H1 (cell line): ENCODE results near the gene RSKR. TPM values are rescaled to one million over a fixed set of nuclear protein-coding genes. Genes with fewer than 3 reads are reported as not detected.
"Not testable (repeated sequence)": the region's sequence is repeated elsewhere in the genome, so short reads cannot be mapped to it uniquely, and the experiment has no call there.

ENCODE experiments used
- CTCF ChIA-PET: fragments of 300-600 bp; sonication (Branson Sonifier 250); formaldehyde crosslinking; loops from one replicate; lab custom pipeline; 2021; ENCODE audit not compliant: partially characterized antibody; lab: Charles Lee
- POLR2A ChIA-PET: fragments of 300-600 bp; sonication (Branson Sonifier 250); formaldehyde crosslinking; loops from one replicate; lab custom pipeline; 2021; ENCODE audit warnings: inconsistent platforms; ENCODE audit not compliant: partially characterized antibody; lab: Charles Lee
- DNase-seq, 2 experiments: peaks; one replicate each; pipeline versions ENCODE4 v3.0.0 to v3.0.0-alpha.2; 2010 to 2022; ENCODE audit warnings: low spot score in 2 of 2, low read depth in 1 of 2, mixed read lengths in 1 of 2
- FAIRE-seq: peaks from 2 replicates; lab custom pipeline; 2011; peaks lifted over from hg19 to GRCh38; lab: Jason Lieb, UNC
- H2AFZ ChIP-seq: 2 replicates; pipeline ENCODE4 v1.8.1; 2012; ENCODE audit warnings: low read length, inconsistent platforms
- H2AK5ac ChIP-seq: 2 replicates; pipeline ENCODE4 v1.6.1; 2013; ENCODE audit warnings: low read depth, low read length
- H2BK120ac ChIP-seq: replicated peaks from 2 replicates; pipeline ENCODE3; 2013; ENCODE audit warnings: low read depth, low read length, inconsistent platforms
- H2BK12ac ChIP-seq: 2 replicates; pipeline ENCODE4 v1.6.1; 2013; ENCODE audit warnings: low read depth, low read length
- H2BK15ac ChIP-seq: 2 replicates; pipeline ENCODE4 v1.6.1; 2013; ENCODE audit warnings: low read length
- H2BK20ac ChIP-seq: 2 replicates; pipeline ENCODE4 v1.6.1; 2013; ENCODE audit warnings: low read length
- H2BK5ac ChIP-seq: 2 replicates; pipeline ENCODE4 v1.6.1; 2013; ENCODE audit warnings: low read depth, low read length
- H3K14ac ChIP-seq: 2 replicates; pipeline ENCODE4 v1.6.1; 2013; ENCODE audit warnings: inconsistent platforms; ENCODE audit not compliant: insufficient read length
- H3K18ac ChIP-seq: 2 replicates; pipeline ENCODE4 v1.6.1; 2013; ENCODE audit warnings: low read length; ENCODE audit errors: extremely low read depth
- H3K23ac ChIP-seq: 2 replicates; pipeline ENCODE4 v1.6.1; 2013; ENCODE audit warnings: inconsistent platforms; ENCODE audit not compliant: insufficient read length
- H3K23me2 ChIP-seq: 2 replicates; pipeline ENCODE4 v1.6.1; 2013; ENCODE audit warnings: low read depth, low read length
- H3K27ac ChIP-seq: 2 replicates; pipeline ENCODE4 v1.6.1; 2011; ENCODE audit warnings: low read depth, low read length, inconsistent platforms
- H3K27me3 ChIP-seq, 4 experiments: replicated peaks in 1 of 4; 1 replicate in 1 of 4; 2 replicates in 3 of 4; pipeline versions ENCODE4 v1.6.1 to v1.8.1; 2011 to 2013; ENCODE audit warnings: low read length in 3 of 4, mild to moderate bottlenecking in 3 of 4, inconsistent platforms in 2 of 4, mixed read lengths in 2 of 4, moderate library complexity in 1 of 4; ENCODE audit not compliant: control insufficient read depth in 3 of 4, insufficient read depth in 3 of 4; ENCODE audit errors: extremely low read depth in 1 of 4
- H3K36me3 ChIP-seq, 4 experiments: 2 replicates each; pipeline versions ENCODE4 v1.6.1 to v1.8.1; 2011 to 2013; ENCODE audit warnings: mild to moderate bottlenecking in 4 of 4, low read length in 3 of 4, moderate library complexity in 2 of 4, control low read depth in 1 of 4, inconsistent platforms in 1 of 4; ENCODE audit not compliant: insufficient read depth in 4 of 4, control insufficient read depth in 2 of 4
- H3K4ac ChIP-seq: replicated peaks from 2 replicates; pipeline ENCODE3; 2013; ENCODE audit warnings: low read length, low read depth, mixed read lengths, inconsistent platforms; ENCODE audit not compliant: insufficient read length
- H3K4me1 ChIP-seq, 4 experiments: replicated peaks in 1 of 4; 1 replicate in 1 of 4; 2 replicates in 3 of 4; pipeline versions ENCODE4 v1.6.1 to v1.8.1; 2011 to 2013; ENCODE audit warnings: low read length in 3 of 4, inconsistent platforms in 2 of 4, mixed read lengths in 1 of 4; ENCODE audit not compliant: insufficient read depth in 4 of 4, control insufficient read depth in 3 of 4
- H3K4me2 ChIP-seq, 2 experiments: 2 replicates each; pipeline versions ENCODE4 v1.6.1 to v1.8.1; 2011 to 2013; ENCODE audit warnings: low read depth in 2 of 2, low read length in 2 of 2, control low read depth in 1 of 2, inconsistent platforms in 1 of 2, mild to moderate bottlenecking in 1 of 2; ENCODE audit not compliant: insufficient read depth in 1 of 2
- H3K4me3 ChIP-seq, 4 experiments: fragments of 200-600, 300-600 bp in 1 of 4; sonication (generic), shearing (Covaris generic), sonication (Bioruptor Twin) in 1 of 4; 2 replicates each; pipeline versions ENCODE4 v1.5.1 to v1.8.1; 2011 to 2016; ENCODE audit warnings: low read length in 4 of 4, low read depth in 3 of 4, control low read depth in 2 of 4, inconsistent platforms in 2 of 4, mild to moderate bottlenecking in 2 of 4, mixed read lengths in 1 of 4, moderate library complexity in 1 of 4; ENCODE audit not compliant: insufficient read depth in 2 of 4; ENCODE audit errors: extremely low read depth in 1 of 4
- H3K56ac ChIP-seq: replicated peaks from 2 replicates; pipeline ENCODE3; 2013; ENCODE audit warnings: low read depth, mild to moderate bottlenecking, mixed read lengths, low read length, inconsistent platforms; ENCODE audit not compliant: insufficient read length
- H3K79me1 ChIP-seq: 2 replicates; pipeline ENCODE4 v1.6.1; 2013; ENCODE audit warnings: low read depth, low read length, control low read depth
- H3K79me2 ChIP-seq, 2 experiments: 2 replicates each; pipeline versions ENCODE4 v1.6.1 to v1.8.1; 2012 to 2013; ENCODE audit warnings: low read length in 2 of 2, mild to moderate bottlenecking in 2 of 2, inconsistent platforms in 1 of 2; ENCODE audit not compliant: insufficient read depth in 2 of 2, control insufficient read depth in 1 of 2
- H3K9ac ChIP-seq, 4 experiments: replicated peaks in 1 of 4; 1 replicate in 1 of 4; 2 replicates in 3 of 4; pipeline versions ENCODE4 v1.6.1 to v1.8.1; 2011 to 2013; ENCODE audit warnings: low read depth in 3 of 4, low read length in 3 of 4, control low read depth in 2 of 4, mild to moderate bottlenecking in 2 of 4, moderate library complexity in 2 of 4, inconsistent platforms in 1 of 4; ENCODE audit errors: extremely low read depth in 1 of 4
- H3K9me3 ChIP-seq, 2 experiments: 2 replicates each; pipeline versions ENCODE4 v1.6.1 to v1.8.1; 2012 to 2013; ENCODE audit warnings: mild to moderate bottlenecking in 2 of 2, moderate library complexity in 2 of 2, control low read depth in 1 of 2, inconsistent platforms in 1 of 2, low read depth in 1 of 2, low read length in 1 of 2, mixed read lengths in 1 of 2; ENCODE audit not compliant: insufficient read depth in 2 of 2
- H4K20me1 ChIP-seq, 2 experiments: replicated peaks in 1 of 2; 2 replicates each; pipeline versions ENCODE3 to v1.8.1; 2011 to 2013; ENCODE audit warnings: inconsistent platforms in 2 of 2, low read length in 2 of 2, mild to moderate bottlenecking in 1 of 2; ENCODE audit not compliant: insufficient read depth in 2 of 2, control insufficient read depth in 1 of 2
- H4K5ac ChIP-seq: 2 replicates; pipeline ENCODE4 v1.6.1; 2013; ENCODE audit warnings: low read length, low read depth, mixed read lengths, inconsistent platforms; ENCODE audit not compliant: insufficient read length
- H4K8ac ChIP-seq: 2 replicates; pipeline ENCODE4 v1.8.0; 2013; ENCODE audit warnings: mild to moderate bottlenecking, moderate library complexity, low read length, inconsistent platforms; ENCODE audit not compliant: insufficient read depth; ENCODE audit errors: extremely low read depth
- H4K91ac ChIP-seq: replicated peaks from 2 replicates; pipeline ENCODE3; 2013; ENCODE audit warnings: low read length, mixed read lengths, inconsistent platforms; ENCODE audit not compliant: insufficient read length
- WGBS, 2 experiments: shearing (Covaris generic) in 1 of 2; methylation state at CpG; one replicate each; pipeline versions ENCODE4 v1.1.6 to v1.1.7; 2013 to 2015; ENCODE audit warnings: low lambda C conversion rate in 2 of 2, mixed read lengths in 2 of 2, inconsistent platforms in 1 of 2, low coverage in 1 of 2, missing lambda C conversion rate in 1 of 2; ENCODE audit not compliant: insufficient replicate concordance in 2 of 2, insufficient coverage in 1 of 2, insufficient read length in 1 of 2; ENCODE audit errors: extremely low coverage in 1 of 2, missing lambda C conversion rate in 1 of 2; 5-methylcytosine and 5-hydroxymethylcytosine counted together
- polyA plus RNA-seq, 7 experiments: library from polyadenylated mRNA; depleted of rRNA in 3 of 7; stranded (reverse) in 5 of 7; unstranded in 2 of 7; fragments of >200 nt in 5 of 7; fragments of 200-250 nt in 2 of 7; gene quantifications; 1 replicate in 5 of 7; 2 replicates in 1 of 7; 4 replicates in 1 of 7; pipeline versions ENCODE4 v1.2.1 to v1.2.3, GENCODE V29; 2011 to 2013; ENCODE audit warnings: missing spikeins in 2 of 7, mixed read lengths in 2 of 7
- total RNA-seq: library from RNA; stranded (reverse); fragmentation: NEBNext Ultra II Directional; extraction: Animal tissue kit (Norgen Biotek cat#: 25700); gene quantifications from 2 replicates; pipeline ENCODE4 v1.2.1, GENCODE V29; 2021

RSKR gene
- total and polyA plus RNA-seq, 2 of the 8 experiments (the other 6 are each of a cell fraction or from before 2014, with no cell fraction given), result 24.1 to 28.5 TPM

DNA sequence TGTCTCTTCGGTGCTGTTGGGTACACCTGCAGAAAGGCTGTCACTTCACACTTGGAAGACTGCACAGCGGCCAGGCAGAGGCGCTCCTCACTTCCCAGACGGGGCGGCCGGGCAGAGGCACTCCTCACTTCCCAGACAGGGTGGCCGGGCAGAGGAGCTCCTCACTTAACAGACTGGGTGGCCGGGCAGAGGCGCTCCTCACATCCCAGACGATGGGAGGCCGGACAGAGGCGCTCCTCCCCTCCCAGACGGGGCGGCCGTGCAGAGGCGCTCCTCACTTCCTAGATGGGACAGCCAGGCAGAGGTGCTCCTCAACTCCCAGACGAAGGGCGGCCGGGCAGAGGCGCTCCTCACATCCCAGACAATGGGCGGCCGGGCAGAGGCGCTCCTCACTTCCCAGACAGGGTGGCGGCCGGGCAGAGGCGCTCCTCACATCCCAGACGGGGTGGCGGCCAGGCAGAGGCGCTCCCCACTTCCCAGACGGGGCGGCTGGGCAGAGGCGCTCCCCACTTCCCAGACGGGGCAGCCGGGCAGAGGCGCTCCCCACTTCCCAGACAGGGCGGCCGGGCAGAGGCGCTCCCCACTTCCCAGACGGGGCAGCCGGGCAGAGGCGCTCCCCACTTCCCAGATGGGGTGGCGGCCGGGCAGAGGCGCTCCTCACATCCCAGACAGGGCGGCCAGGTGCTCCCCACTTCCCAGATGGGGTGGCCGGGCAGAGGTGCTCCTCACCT, 44.9 kb upstream of the RSKR start:
- not testable (repeated sequence) for H3K56ac ChIP-seq, H2AFZ ChIP-seq, H4K20me1 ChIP-seq, H4K8ac ChIP-seq, H3K9ac ChIP-seq, H3K4me2 ChIP-seq, H3K79me1 ChIP-seq, H2BK20ac ChIP-seq, H3K27me3 ChIP-seq, H3K27ac ChIP-seq, FAIRE-seq, H3K18ac ChIP-seq, H2BK12ac ChIP-seq, H2BK5ac ChIP-seq, H3K23ac ChIP-seq, H2BK120ac ChIP-seq, H2AK5ac ChIP-seq, H3K23me2 ChIP-seq, H3K4ac ChIP-seq, H2BK15ac ChIP-seq, H3K4me3 ChIP-seq, H3K14ac ChIP-seq, H3K4me1 ChIP-seq, H4K5ac ChIP-seq, DNase-seq, H4K91ac ChIP-seq
- Histone ChIP-seq H3K79me2 (peaks cover 17 to 50% of the 10 kb centered on the region in 2 experiments; a peak in 3 of 4 replicates), H3K36me3 (peaks cover 0 to 25% (median 9%) of the 10 kb centered on the region in 4 experiments; a peak in 5 of 8 replicates), H3K9me3 (peaks cover 0 to 17% of the 10 kb centered on the region in 2 experiments; a peak in 3 of 4 replicates)
- CTCF ChIA-PET, result interaction anchor here (0.8 kb wide), 1 partner anchor 53 kb away, joined by 3 read pairs; no protein-coding TSS in a partner anchor
- WGBS, 2 experiments, result 98% methylated on average over 11 of the region's 46 CpGs; no CpG with 5 or more reads in 1 of the 2 experiments
- POLR2A ChIA-PET, result interaction anchor here (1.0 kb wide), 1 partner anchor 12 kb away, joined by 3 read pairs; no protein-coding TSS in a partner anchor
